Adrenal gland (tissue), 12 donors: ENCODE data around the gene SPINDOC. TPM values are rescaled to one million over a fixed set of nuclear protein-coding genes. Genes with fewer than 3 reads are reported as not detected.

Experiments used
- DNase-seq, 7 donors: peaks; one replicate each; pipeline ENCODE4 v3.0.0-alpha.2; 2019 to 2020
- H3K27ac ChIP-seq, 5 donors: fragments of 200-600 bp; sonication (generic) in 4 of 5; 1 replicate in 3 of 5; 2 replicates in 2 of 5; pipeline versions ENCODE4 v1.5.1 to v1.8.0; 2016 to 2020; ENCODE audit warnings: mild to moderate bottlenecking in 1 of 5
- H3K27me3 ChIP-seq: fragments of 200-600 bp; 2 replicates; pipeline ENCODE4 v1.8.0; 2021
- H3K36me3 ChIP-seq, 2 donors: fragments of 200-600 bp; replicated peaks in 1 of 2; 1 replicate in 1 of 2; 2 replicates in 1 of 2; pipeline versions ENCODE4 v1.5.1 to v1.8.0; 2018 to 2022
- H3K4me1 ChIP-seq, 2 donors: fragments of 200-600 bp; replicated peaks in 1 of 2; 1 replicate in 1 of 2; 2 replicates in 1 of 2; pipeline versions ENCODE4 v1.5.1 to v1.8.0; 2018 to 2021
- H3K4me3 ChIP-seq, 4 donors: fragments of 200-600 bp; sonication (generic) in 3 of 4; one replicate each; pipeline ENCODE4 v1.5.1; 2016 to 2018
- H3K9me3 ChIP-seq, 3 donors: fragments of 200-600 bp; sonication (generic) in 1 of 3; replicated peaks in 1 of 3; 1 replicate in 2 of 3; 2 replicates in 1 of 3; pipeline versions ENCODE4 v1.5.1 to v1.8.0; 2016 to 2021
- POLR2A ChIP-seq, 2 donors: fragments of 450-650 bp; IDR thresholded peaks; one replicate each; pipeline ENCODE4 v1.6.1; 2017; ENCODE audit warnings: antibody characterized with exemption in 2 of 2, mild to moderate bottlenecking in 2 of 2, moderate library complexity in 1 of 2
- WGBS, 4 donors: extraction: QIAGEN DNeasy Blood & Tissue Kit in 2 of 4; methylation state at CpG; one replicate each; pipeline versions ENCODE4 v1.1.5 to v1.1.7; 2013 to 2017; 5-methylcytosine and 5-hydroxymethylcytosine counted together
- intact Hi-C, 2 donors: fragments of 100-400 bp; cut with DNase I; formaldehyde crosslinking; loops; one replicate each; pipeline versions ENCODE4 v1.14.1 to v1.15.0; 2022 to 2023
- polyA plus RNA-seq, 3 donors: library from polyadenylated mRNA; stranded (reverse); fragments of 200-250 nt in 2 of 3; fragments of 350-450 nt in 1 of 3; fragmentation: Illumina TruSeq in 1 of 3; extraction: RNeasy Lipid Tissue Mini Kit (QIAGEN cat#74804) in 1 of 3; gene quantifications; one replicate each; pipeline ENCODE4 v1.2.3, GENCODE V29; 2013 to 2014
- small RNA-seq, 2 donors: library from RNA; depleted of rRNA; stranded (forward); fragments of <200 nt; gene quantifications; one replicate each; pipeline ENCODE3, GENCODE V24; 2016
- total RNA-seq, 9 donors: library from RNA; depleted of rRNA in 4 of 9; stranded (reverse); fragments of >200 nt in 4 of 9; fragments of 120-200 nt in 1 of 9; fragmentation: NEBNext Ultra II Directional in 1 of 9; extraction: Animal tissue kit (Norgen Biotek cat#: 25700) in 1 of 9; gene quantifications; one replicate each; pipeline versions ENCODE4 v1.1.0 to v1.2.4, GENCODE V29; 2013 to 2023
- TF ChIP-seq, protein P1 (sequence below), 6 experiments: fragments of 450-650 bp in 4 of 6; fragments of 200-600 bp in 2 of 6; sonication (generic) in 1 of 6; IDR thresholded peaks; 1 replicate in 5 of 6; 2 replicates in 1 of 6; pipeline versions ENCODE4 v1.5.1 to v1.8.0; 2016 to 2021; ENCODE audit warnings: antibody characterized with exemption in 6 of 6, mild to moderate bottlenecking in 2 of 6, moderate library complexity in 1 of 6
- donor health status: healthy with polysubstance abuse.
- donor health status: Bipolar disorder and iron deficiency.
- donor health status: DM: yes; HTN: yes; CAD: no.
- donor health status: DM: no; HTN: no; CAD: no.
- donor health status: DM: no; HTN: no; CAD: no.
- donor health status: DM: yes; HTN: yes; CAD: no.

Gene SPINDOC
- total and polyA plus RNA-seq, 12 donors = 4.5 to 19.2 (median 10.9) TPM

DNA sequence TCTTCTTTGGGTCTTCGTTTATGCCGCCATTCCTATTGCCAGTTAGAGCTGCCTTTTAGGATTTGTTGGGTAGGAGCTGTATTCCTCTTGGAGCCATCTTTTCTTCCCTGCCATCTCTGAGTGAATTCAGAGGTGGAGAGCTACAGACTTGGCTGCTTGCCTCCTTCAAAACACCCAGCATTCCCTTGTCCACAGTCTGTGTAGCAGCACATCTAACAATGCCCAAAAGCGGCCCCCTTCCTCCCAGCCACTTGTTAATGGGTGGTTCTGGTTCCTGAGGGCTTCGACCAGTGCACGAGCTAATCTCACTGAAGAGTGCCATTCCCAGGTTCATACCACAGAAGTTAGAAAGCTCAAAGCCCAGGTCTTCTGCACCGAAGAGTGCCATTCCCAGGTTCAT, 63.4 kb downstream of the SPINDOC start:
- no peak for TF ChIP-seq POLR2A (IDR thresholded peaks at IDR 0.05)
- TF ChIP-seq, protein P1, sequence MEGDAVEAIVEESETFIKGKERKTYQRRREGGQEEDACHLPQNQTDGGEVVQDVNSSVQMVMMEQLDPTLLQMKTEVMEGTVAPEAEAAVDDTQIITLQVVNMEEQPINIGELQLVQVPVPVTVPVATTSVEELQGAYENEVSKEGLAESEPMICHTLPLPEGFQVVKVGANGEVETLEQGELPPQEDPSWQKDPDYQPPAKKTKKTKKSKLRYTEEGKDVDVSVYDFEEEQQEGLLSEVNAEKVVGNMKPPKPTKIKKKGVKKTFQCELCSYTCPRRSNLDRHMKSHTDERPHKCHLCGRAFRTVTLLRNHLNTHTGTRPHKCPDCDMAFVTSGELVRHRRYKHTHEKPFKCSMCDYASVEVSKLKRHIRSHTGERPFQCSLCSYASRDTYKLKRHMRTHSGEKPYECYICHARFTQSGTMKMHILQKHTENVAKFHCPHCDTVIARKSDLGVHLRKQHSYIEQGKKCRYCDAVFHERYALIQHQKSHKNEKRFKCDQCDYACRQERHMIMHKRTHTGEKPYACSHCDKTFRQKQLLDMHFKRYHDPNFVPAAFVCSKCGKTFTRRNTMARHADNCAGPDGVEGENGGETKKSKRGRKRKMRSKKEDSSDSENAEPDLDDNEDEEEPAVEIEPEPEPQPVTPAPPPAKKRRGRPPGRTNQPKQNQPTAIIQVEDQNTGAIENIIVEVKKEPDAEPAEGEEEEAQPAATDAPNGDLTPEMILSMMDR (IDR thresholded peaks at IDR 0.05) = no peak
- no peak overlapping the region for H3K4me3 ChIP-seq
- H3K9me3 ChIP-seq = no peaks in the 10 kb centered on the region
- peaks cover 52 to 60% of the 10 kb centered on the region in 2 donors for H3K4me1 ChIP-seq
- H3K27me3 ChIP-seq = no peaks in the 10 kb centered on the region
- intact Hi-C loops = loop anchor here in 1 of 2 donors (5.0 kb wide), 1 partner anchor 34 kb away; no protein-coding TSS in a partner anchor
- DNase-seq = no peak
- H3K36me3 ChIP-seq = no peaks in the 10 kb centered on the region
- WGBS, 4 donors = 93 to 98% (median 96%) methylated on average over 6 of the region's 6 CpGs
- no peak overlapping the region for H3K27ac ChIP-seq

Small RNAs within 50 kb of the gene (small RNA-seq; reads per million reads assigned to genes)
- gene AP006289.1 = 0 reads per million in 2 donors
- 0 reads per million in 2 donors for gene RN7SL596P

Other genes with a start within 250 kb of the SPINDOC start
- 10 to 100 TPM; 31.8 to 79.7 (median 59.2) TPM for gene PLAAT3, start 199.0 kb upstream of the SPINDOC start, total RNA-seq
- gene PLAAT3, start 199.0 kb upstream of the SPINDOC start, polyA plus RNA-seq = 100 to 1,000 TPM in 1 of 3 donors, 10 to 100 TPM in 2; 34.8 to 138 (median 41.1) TPM
- gene ATL3, start 142.1 kb upstream of the SPINDOC start, total RNA-seq = 100 to 1,000 TPM in 1 of 9 donors, 10 to 100 TPM in 8; 27.5 to 110 (median 70.3) TPM
- 10 to 100 TPM; 12.3 to 33.6 (median 13.3) TPM for gene ATL3, start 142.1 kb upstream of the SPINDOC start, polyA plus RNA-seq
- 100 to 1,000 TPM in 4 of 9 donors, 10 to 100 TPM in 5; 44.8 to 174 (median 95.6) TPM for gene RTN3, start 132.0 kb upstream of the SPINDOC start, total RNA-seq
- 100 to 1,000 TPM in 1 of 3 donors, 10 to 100 TPM in 2; 42.5 to 117 (median 83.2) TPM for gene RTN3, start 132.0 kb upstream of the SPINDOC start, polyA plus RNA-seq
- 10 to 100 TPM in 8 of 9 donors, 1 to 10 TPM in 1; 8.1 to 20.2 (median 15.2) TPM for gene ZFTA, start 44.7 kb upstream of the SPINDOC start, total RNA-seq
- gene ZFTA, start 44.7 kb upstream of the SPINDOC start, polyA plus RNA-seq = 10 to 100 TPM in 2 of 3 donors, 1 to 10 TPM in 1; 3.6 to 15.9 (median 10.3) TPM
- gene MARK2, start 25.7 kb downstream of the SPINDOC start, total RNA-seq = 10 to 100 TPM in 8 of 9 donors, 1 to 10 TPM in 1; 9.7 to 39.7 (median 35.8) TPM
- gene MARK2, start 25.7 kb downstream of the SPINDOC start, polyA plus RNA-seq = 10 to 100 TPM in 2 of 3 donors, 1 to 10 TPM in 1; 7.3 to 24.4 (median 15.2) TPM
- gene RCOR2, start 103.7 kb downstream of the SPINDOC start, total RNA-seq = 1 to 10 TPM in 6 of 9 donors, under 1 TPM in 1, not detected in 2; 0.52 to 1.8 (median 1.2) TPM
- 1 to 10 TPM in 1 of 3 donors, under 1 TPM in 2; 0.33 to 4.5 (median 0.64) TPM for gene RCOR2, start 103.7 kb downstream of the SPINDOC start, polyA plus RNA-seq
- 10 to 100 TPM; 11.6 to 61.3 (median 19.7) TPM for gene NAA40, start 125.5 kb downstream of the SPINDOC start, total RNA-seq
- gene NAA40, start 125.5 kb downstream of the SPINDOC start, polyA plus RNA-seq = 10 to 100 TPM; 13.0 to 37.0 (median 29.7) TPM
- gene COX8A, start 161.2 kb downstream of the SPINDOC start, total RNA-seq = 100 to 1,000 TPM; 390 to 690 (median 446) TPM
- 100 to 1,000 TPM; 279 to 810 (median 358) TPM for gene COX8A, start 161.2 kb downstream of the SPINDOC start, polyA plus RNA-seq
- gene OTUB1, start 173.0 kb downstream of the SPINDOC start, total RNA-seq = 10 to 100 TPM; 41.4 to 93.7 (median 66.8) TPM
- gene OTUB1, start 173.0 kb downstream of the SPINDOC start, polyA plus RNA-seq = 10 to 100 TPM; 59.7 to 70.6 (median 60.5) TPM
- 10 to 100 TPM in 1 of 9 donors, 1 to 10 TPM in 2, under 1 TPM in 2, not detected in 4; 0.33 to 11.1 (median 4.0) TPM for gene FLRT1, start 222.5 kb downstream of the SPINDOC start, total RNA-seq
- 1 to 10 TPM in 2 of 3 donors, under 1 TPM in 1; 0.54 to 5.0 (median 2.4) TPM for gene FLRT1, start 222.5 kb downstream of the SPINDOC start, polyA plus RNA-seq